ENCODE measurements around the gene BACE1.

- TF ChIP-seq SIN3A (IDR thresholded peaks at IDR 0.05; ENCODE audit: borderline replicate concordance, insufficient read depth, low read length) (no peak), TAF1 (IDR thresholded peaks at IDR 0.05; ENCODE audit: borderline replicate concordance, insufficient read depth, low read length) (no peak), POLR2AphosphoS5 (IDR thresholded peaks at IDR 0.05; ENCODE audit: low read depth, low read length) (no peak)
Measured at GRCh38 chr11:117281869-117282268, 34.2 kb downstream of the BACE1 start.
